IPS-18c (cell line): ENCODE results near the gene TSSK2.

Experiments used
- H3K4me3 ChIP-seq: 2 replicates; pipeline ENCODE4 v1.7.0; 2013; ENCODE audit warnings: low read depth, mild to moderate bottlenecking, low read length, moderate library complexity; ENCODE audit not compliant: insufficient read depth
- H3K9me3 ChIP-seq: one replicate; pipeline ENCODE4 v1.6.1; 2013; ENCODE audit warnings: mild to moderate bottlenecking, low read length, moderate library complexity; ENCODE audit not compliant: control insufficient read depth, insufficient read depth

TSSK2 gene

GRCh38 chr22:19119949-19120348 is 11.2 kb upstream of the TSSK2 start:
- H3K4me3 ChIP-seq, result no peak overlapping the region
- no peaks in the 10 kb centered on the region for H3K9me3 ChIP-seq

GRCh38 chr22:19120829-19121630 is 10.1 kb upstream of the TSSK2 start:
- Histone ChIP-seq H3K9me3 (no peaks in the 10 kb centered on the region), H3K4me3 (peak overlapping the region; percentile 82)

DNA sequence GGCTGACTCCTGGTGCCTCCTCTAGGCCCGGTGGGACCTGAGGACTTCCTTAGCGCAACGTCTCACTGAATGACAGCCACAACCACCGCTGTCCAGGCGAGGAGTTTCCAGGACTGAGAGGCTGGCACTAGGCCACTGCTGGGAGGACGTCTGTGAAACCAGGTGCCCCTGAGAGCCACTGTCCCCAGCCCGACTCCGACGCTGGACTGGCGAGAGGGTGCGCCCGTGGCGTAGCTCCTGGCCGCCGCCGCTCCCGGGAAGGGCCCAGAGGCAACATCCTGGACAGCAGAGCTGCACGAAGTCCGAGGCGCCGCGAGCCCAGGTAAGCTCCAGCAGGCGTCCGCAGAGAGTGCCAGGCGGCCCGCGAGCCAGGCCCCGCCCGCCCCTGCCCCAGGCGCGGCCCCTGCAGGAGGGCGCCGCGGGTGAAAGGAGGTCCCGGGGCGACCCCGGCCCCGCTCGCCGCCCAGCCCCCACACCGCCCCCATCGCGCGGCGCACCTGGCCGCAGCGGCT is 9.4 kb upstream of the TSSK2 start:
- H3K4me3 ChIP-seq, result peak overlapping the region; percentile 82

GRCh38 chr22:19122143-19122751 is 8.9 kb upstream of the TSSK2 start, which contains the start of gene DGCR2:
Gene DGCR2 (minus strand): TSS chr22:19122412. CDS start chr22:19122206, 206 bp downstream.
- H3K9me3 ChIP-seq, result no peaks in the 10 kb centered on the region
- H3K4me3 ChIP-seq, result peak within 1 kb of the TSS; percentile 82

More for the DNA sequence above, 9.4 kb upstream of the TSSK2 start:
- no peaks in the 10 kb centered on the region for H3K9me3 ChIP-seq

DNA sequence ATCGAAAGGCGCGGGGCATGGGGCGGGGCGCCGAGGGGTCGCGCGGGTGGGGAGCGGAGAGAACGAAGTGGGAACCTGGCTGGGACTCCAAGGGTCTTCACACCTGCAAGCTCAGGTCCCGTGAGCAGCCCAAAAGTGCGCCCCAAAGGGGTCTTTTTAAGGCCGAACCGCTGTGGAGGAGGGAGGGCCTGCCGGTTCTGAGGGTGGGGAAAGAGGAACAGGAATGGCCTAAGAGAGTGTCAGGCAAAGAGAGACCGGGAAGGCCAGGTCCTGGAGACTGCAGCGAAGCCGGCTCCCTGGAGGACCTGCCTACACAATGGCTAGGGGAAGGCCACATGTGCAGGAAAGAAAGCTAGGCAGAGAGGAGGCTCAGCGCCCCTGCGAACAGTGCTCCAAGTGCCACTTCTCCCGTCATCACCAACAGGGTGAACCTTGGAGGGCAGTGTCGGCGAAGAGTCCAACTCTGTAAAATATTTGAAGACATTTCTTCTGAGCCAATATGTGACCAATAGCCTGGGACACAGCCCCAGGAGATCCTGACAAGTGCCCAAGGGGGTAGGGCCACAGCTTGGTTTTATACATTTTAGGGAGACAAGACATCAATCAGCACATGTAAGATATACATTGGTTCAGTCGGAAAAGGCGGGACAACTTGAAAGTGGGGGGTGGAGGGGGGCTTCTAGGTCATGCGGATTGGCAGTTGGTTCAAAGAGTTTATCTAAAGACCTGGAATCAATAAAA is 8.2 kb upstream of the TSSK2 start:
- Histone ChIP-seq H3K9me3 (no peaks in the 10 kb centered on the region), H3K4me3 (peak overlapping the region; percentile 59)

- Histone ChIP-seq H3K9me3 (no peaks in the 10 kb centered on the region), H3K4me3 (no peak overlapping the region)
Measured at GRCh38 chr22:19123936-19124335, 7.2 kb upstream of the TSSK2 start.

- no peak overlapping the region for H3K4me3 ChIP-seq
- H3K9me3 ChIP-seq, result no peaks in the 10 kb centered on the region
Measured at GRCh38 chr22:19124377-19124776, 6.7 kb upstream of the TSSK2 start.

DNA sequence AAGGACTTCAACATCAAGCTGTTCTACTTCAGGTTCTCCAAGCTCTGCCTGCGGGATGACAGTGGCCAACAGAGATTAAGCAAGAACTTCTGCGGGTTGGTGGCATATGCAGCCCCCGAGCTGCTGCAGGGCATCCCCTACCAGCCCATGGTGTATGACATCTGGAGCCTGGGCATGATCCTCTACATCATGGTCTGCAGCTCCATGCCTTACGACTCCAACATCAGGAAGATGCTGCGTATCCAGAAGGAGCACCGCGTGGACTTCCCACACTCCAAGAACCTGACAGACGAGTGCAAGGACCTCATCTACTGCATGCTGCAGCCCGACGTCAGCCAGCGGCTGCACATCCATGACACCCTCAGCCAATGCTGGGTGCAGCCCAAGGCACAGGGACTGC is 6.1 kb upstream of the TSSK2 start:
- H3K4me3 ChIP-seq, result no peak overlapping the region
- H3K9me3 ChIP-seq, result no peaks in the 10 kb centered on the region

- H3K4me3 ChIP-seq, result no peak overlapping the region
- no peaks in the 10 kb centered on the region for H3K9me3 ChIP-seq
Measured at GRCh38 chr22:19125474-19126308, 5.4 kb upstream of the TSSK2 start.

- no peaks in the 10 kb centered on the region for H3K9me3 ChIP-seq
- H3K4me3 ChIP-seq, result no peak overlapping the region
Measured at GRCh38 chr22:19126309-19127273, 4.5 kb upstream of the TSSK2 start.

DNA sequence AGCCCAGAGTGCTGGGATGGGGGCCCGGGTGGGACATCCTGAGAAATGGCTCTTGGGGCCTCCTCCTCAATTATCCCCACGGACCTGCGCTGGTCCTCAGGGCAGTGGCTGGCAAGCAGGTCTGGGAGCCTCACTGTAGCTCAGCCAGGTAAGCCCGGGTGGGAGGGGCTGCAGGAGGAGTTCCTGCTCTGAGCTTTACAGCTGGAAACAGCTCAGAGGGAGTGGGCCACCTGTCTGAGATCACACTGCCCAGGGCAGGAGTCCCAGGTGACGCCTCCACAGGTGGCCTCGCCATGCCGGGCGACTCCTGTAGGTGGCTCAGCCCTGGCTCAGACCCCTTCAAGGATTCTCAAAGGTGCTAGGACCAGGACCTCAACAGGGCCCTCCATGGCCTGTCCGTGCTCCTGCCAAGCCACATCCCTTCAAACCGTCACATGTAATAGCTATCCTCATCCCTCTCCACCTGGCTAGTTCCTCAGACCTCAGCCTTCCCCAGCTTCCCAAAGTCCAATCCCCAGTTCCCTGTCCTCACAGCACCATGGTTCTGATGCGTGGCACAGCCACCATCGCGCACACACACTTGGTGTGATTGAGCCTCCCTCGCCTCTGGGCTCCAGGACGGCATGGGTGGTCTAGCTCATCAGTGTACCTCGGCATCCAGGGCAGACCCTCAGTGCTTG is 3.6 kb upstream of the TSSK2 start:
- no peaks in the 10 kb centered on the region for H3K9me3 ChIP-seq

DNA sequence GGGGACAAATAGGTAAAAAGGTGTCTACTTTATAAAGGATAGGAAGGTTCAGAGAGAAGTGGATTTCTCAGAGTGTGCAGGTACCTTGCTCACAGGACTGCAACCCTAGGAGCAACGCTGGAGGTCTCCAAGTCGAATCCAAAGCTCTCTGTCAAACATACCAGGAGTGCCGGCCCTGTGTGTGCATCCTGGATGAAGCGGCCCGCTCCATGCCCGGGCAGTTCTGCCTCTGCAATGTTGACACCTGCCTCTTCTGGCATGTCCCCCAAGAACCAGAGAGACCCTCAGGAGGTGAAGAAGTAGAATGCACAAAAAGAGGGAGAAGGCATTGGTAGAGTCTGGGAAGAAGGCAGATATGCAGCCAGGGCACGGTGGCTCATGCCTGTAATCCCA is 3.1 kb upstream of the TSSK2 start:
- H3K9me3 ChIP-seq, result no peaks in the 10 kb centered on the region

More for the DNA sequence above, 3.6 kb upstream of the TSSK2 start:
- no peak overlapping the region for H3K4me3 ChIP-seq

GRCh38 chr22:19128946-19129727 is 2.0 kb upstream of the TSSK2 start:
- Histone ChIP-seq H3K4me3 (no peak overlapping the region), H3K9me3 (no peaks in the 10 kb centered on the region)

More for the DNA sequence above, 3.1 kb upstream of the TSSK2 start:
- no peak overlapping the region for H3K4me3 ChIP-seq

DNA sequence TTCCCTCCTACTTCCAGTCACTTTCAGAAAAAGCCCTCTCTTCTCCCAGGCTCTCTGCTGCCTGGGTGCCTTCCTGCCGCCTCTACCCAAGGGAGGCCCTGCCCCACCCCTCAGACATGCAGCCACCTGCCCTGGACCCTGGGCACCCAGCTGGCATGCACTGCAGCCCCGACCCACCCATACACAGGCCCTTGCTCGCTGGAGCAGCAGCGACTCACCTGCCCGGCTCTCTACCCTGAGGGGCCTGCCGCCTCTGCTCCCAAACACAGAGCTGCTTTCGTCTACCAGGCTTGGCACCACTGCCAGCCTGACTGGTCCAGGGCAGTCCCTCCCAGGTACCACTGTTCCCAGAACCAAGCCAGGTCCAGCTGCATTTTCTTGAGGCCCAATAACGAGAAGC is 1.2 kb upstream of the TSSK2 start:
- Histone ChIP-seq H3K9me3 (no peaks in the 10 kb centered on the region), H3K4me3 (no peak overlapping the region)

GRCh38 chr22:19131685-19132015 is 542 bp downstream of the TSSK2 start:
- Histone ChIP-seq H3K9me3 (no peaks in the 10 kb centered on the region), H3K4me3 (no peak overlapping the region)
